T-helper 2 cell treated with Interferon-gamma antibody and Interleukin-4, amounts not matched to agents 5 μg/mL and 100 μg/mL, for 36 hours (primary cell): ENCODE results near the gene OXSR1.
"Not testable (repeated sequence)": the region's sequence is repeated elsewhere in the genome, so short reads cannot be mapped to it uniquely, and the experiment has no call there.

Source experiments
- DNase-seq: peaks from one replicate; pipeline ENCODE4 v3.0.0; 2021; ENCODE audit warnings: low spot score
- H3K27ac Mint-ChIP-seq: one replicate; pipeline ENCODE4 v1.8.0; 2021; ENCODE audit warnings: mild to moderate bottlenecking, mixed read lengths
- H3K27me3 Mint-ChIP-seq: one replicate; pipeline ENCODE4 v1.8.0; 2021; ENCODE audit warnings: low read depth, mixed read lengths
- H3K36me3 Mint-ChIP-seq: one replicate; pipeline ENCODE4 v1.8.0; 2021; ENCODE audit warnings: low read depth, mixed read lengths
- H3K4me1 Mint-ChIP-seq: one replicate; pipeline ENCODE4 v1.8.0; 2021; ENCODE audit warnings: low read depth, mixed read lengths
- H3K4me3 Mint-ChIP-seq: one replicate; pipeline ENCODE4 v1.8.0; 2022; ENCODE audit warnings: mild to moderate bottlenecking, moderate library complexity, mixed read lengths
- H3K9me3 Mint-ChIP-seq: one replicate; pipeline ENCODE4 v1.8.0; 2021; ENCODE audit warnings: mixed read lengths

The OXSR1 gene

DNA sequence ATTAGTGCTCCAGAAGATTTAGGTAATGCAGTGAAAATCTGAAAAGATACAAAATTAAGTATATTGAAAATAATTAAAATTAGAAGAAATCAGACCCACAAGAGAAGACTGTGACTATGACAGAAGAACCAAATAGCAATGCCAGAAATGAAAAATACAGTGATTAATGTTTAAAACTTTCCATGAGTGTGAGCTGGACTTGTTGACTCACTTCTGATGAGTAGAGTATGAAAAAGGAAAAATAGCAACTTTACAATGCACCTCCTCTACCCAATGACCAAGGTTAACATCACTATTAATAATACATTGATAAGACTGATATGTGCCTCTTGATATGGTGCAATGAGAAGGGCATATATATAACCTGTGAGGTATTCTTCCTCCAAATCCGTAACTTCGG is 60.9 kb downstream of the OXSR1 start:
- Mint-ChIP-seq H3K27ac (no peak overlapping the region), H3K27me3 (no peaks in the 10 kb centered on the region), H3K4me1 (peaks cover 3% of the 10 kb centered on the region), H3K4me3 (no peak overlapping the region), H3K9me3 (no peaks in the 10 kb centered on the region), H3K36me3 (peaks cover 52% of the 10 kb centered on the region)
- no peak for DNase-seq

DNA sequence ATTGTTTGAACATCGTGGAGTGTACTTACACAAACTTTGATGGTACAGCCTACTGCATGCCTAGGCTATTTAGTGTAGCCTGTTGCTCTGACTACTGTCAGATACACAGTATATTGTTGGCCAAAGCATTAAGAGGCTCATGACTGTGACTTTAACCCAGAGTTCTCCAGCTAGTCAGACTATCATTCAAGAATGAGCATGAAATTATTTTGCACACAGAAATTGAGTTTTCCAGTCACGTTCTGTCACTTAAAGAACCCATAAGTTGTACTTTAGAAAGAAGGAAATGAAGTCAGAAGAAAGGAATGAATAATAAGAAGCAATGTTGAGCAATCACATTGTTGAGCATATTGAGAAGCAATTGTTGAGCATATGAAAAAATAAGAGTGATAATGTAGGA is 62.7 kb downstream of the OXSR1 start:
- Mint-ChIP-seq H3K4me3 (no peak overlapping the region), H3K4me1 (peaks cover 5% of the 10 kb centered on the region), H3K27me3 (no peaks in the 10 kb centered on the region), H3K36me3 (peaks cover 52% of the 10 kb centered on the region), H3K27ac (no peak overlapping the region), H3K9me3 (no peaks in the 10 kb centered on the region)
- no peak for DNase-seq

GRCh38 chr3:38229036-38229435 is 63.7 kb downstream of the OXSR1 start:
- H3K27ac Mint-ChIP-seq, result no peak overlapping the region
- peaks cover 55% of the 10 kb centered on the region for H3K36me3 Mint-ChIP-seq
- H3K27me3 Mint-ChIP-seq, result no peaks in the 10 kb centered on the region
- peaks cover 6% of the 10 kb centered on the region for H3K4me1 Mint-ChIP-seq
- no peak overlapping the region for H3K4me3 Mint-ChIP-seq
- no peak for DNase-seq
- H3K9me3 Mint-ChIP-seq, result no peaks in the 10 kb centered on the region

- Mint-ChIP-seq H3K36me3 (peaks cover 66% of the 10 kb centered on the region), H3K4me1 (peaks cover 3% of the 10 kb centered on the region), H3K27ac (no peak overlapping the region), H3K4me3 (no peak overlapping the region), H3K9me3 (peaks cover 3% of the 10 kb centered on the region), H3K27me3 (no peaks in the 10 kb centered on the region)
- no peak for DNase-seq
Observed at GRCh38 chr3:38232701-38233100, 67.4 kb downstream of the OXSR1 start.

- Mint-ChIP-seq H3K27ac (no peak overlapping the region), H3K9me3 (peaks cover 18% of the 10 kb centered on the region), H3K4me3 (no peak overlapping the region), H3K27me3 (no peaks in the 10 kb centered on the region), H3K36me3 (peaks cover 80% of the 10 kb centered on the region), H3K4me1 (peaks cover 3% of the 10 kb centered on the region)
- DNase-seq, result no peak
Observed at GRCh38 chr3:38235466-38235865, 70.1 kb downstream of the OXSR1 start.

DNA sequence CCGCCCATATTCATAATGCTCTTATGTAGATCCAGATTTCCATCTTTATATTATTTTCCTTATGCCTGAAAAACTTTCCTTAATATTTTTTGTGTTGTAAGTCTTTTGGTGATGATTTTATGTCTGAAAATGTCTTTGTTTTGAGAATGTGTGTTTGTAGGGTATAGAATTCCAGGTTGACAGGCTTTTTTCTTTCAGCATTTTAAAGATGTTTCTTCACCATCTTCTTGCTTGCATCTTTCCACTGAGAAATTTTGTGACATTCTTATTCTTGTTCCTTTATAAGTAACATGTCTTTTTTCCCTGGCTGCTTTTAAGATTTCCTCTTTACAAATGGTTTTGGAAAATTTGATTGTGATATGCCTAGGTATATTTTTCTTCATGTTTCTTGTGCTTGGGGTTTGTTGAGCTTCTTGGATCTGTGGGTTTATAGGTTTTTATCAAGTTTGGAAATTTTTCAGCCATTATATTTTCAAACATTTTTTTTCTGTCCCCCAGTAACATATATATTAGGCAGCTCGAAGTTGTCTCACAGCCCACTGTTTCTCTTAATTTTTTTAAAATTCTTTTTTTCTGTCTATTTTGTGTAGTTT is 73.2 kb downstream of the OXSR1 start:
- Mint-ChIP-seq H3K9me3 (peaks cover 18% of the 10 kb centered on the region), H3K4me3 (no peak overlapping the region), H3K27me3 (no peaks in the 10 kb centered on the region), H3K36me3 (peaks cover 69% of the 10 kb centered on the region), H3K4me1 (no peaks in the 10 kb centered on the region), H3K27ac (no peak overlapping the region)
- DNase-seq, result no peak

DNA sequence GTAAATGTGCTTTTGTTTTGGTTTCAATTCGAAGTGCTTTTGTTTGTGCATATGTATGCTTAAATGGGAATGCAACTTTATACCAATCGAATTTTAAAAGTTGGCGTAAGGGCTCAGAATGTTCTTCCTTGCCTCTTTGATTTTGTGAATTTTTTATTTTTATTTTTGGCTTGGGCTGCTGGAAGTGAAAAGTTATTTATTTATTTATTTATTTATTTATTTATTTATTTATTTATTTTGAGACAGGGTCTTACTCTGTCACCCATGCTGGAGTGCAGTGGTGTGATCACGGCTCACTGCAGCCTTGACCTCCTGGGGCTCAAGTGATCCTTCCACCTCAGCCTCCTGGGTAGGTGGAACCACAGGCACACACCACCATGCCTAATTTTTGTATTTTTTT is 77.5 kb downstream of the OXSR1 start:
- Mint-ChIP-seq H3K36me3 (peaks cover 56% of the 10 kb centered on the region), H3K9me3 (peaks cover 13% of the 10 kb centered on the region)
- H3K27ac Mint-ChIP-seq, H3K27me3 Mint-ChIP-seq, H3K4me3 Mint-ChIP-seq, DNase-seq, H3K4me1 Mint-ChIP-seq: not testable (repeated sequence)

GRCh38 chr3:38245930-38246329 is 80.6 kb downstream of the OXSR1 start:
- Mint-ChIP-seq H3K9me3 (no peaks in the 10 kb centered on the region), H3K27ac (no peak overlapping the region), H3K27me3 (no peaks in the 10 kb centered on the region), H3K36me3 (peaks cover 37% of the 10 kb centered on the region), H3K4me3 (no peak overlapping the region), H3K4me1 (peaks cover 7% of the 10 kb centered on the region)
- DNase-seq, result no peak

- Mint-ChIP-seq H3K27me3 (no peaks in the 10 kb centered on the region), H3K9me3 (no peaks in the 10 kb centered on the region), H3K4me1 (peaks cover 7% of the 10 kb centered on the region), H3K27ac (no peak overlapping the region), H3K36me3 (peaks cover 48% of the 10 kb centered on the region), H3K4me3 (no peak overlapping the region)
- DNase-seq, result no peak
Observed at GRCh38 chr3:38247366-38248035, 82.2 kb downstream of the OXSR1 start.

- peaks cover 59% of the 10 kb centered on the region for H3K36me3 Mint-ChIP-seq
- H3K4me3 Mint-ChIP-seq, result no peak overlapping the region
- DNase-seq, result no peak
- no peaks in the 10 kb centered on the region for H3K27me3 Mint-ChIP-seq
- H3K27ac Mint-ChIP-seq, result no peak overlapping the region
- no peaks in the 10 kb centered on the region for H3K9me3 Mint-ChIP-seq
- peaks cover 10% of the 10 kb centered on the region for H3K4me1 Mint-ChIP-seq
Observed at GRCh38 chr3:38250198-38250597, 84.9 kb downstream of the OXSR1 start.

DNA sequence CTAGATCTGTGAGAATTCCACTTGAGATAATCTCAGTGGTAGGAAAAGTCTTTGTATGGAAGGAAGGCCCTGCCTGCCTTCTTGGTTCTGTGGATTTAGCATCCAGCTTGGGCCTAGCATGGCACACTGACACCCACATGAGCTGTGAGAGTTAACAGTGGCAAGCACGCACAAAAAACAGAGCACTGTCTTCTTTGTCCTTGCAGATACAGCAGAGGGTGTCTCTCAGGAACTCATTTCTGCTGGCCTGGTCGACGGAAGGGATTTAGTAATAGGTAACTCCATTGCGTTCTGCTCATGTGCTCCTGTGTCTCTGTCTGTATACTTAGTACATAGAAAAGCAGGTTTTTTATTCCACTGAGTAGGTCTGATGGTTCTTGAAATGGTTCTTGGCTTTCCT is 85.9 kb downstream of the OXSR1 start:
- no peaks in the 10 kb centered on the region for H3K27me3 Mint-ChIP-seq
- no peak for DNase-seq
- H3K27ac Mint-ChIP-seq, result no peak overlapping the region
- peaks cover 61% of the 10 kb centered on the region for H3K36me3 Mint-ChIP-seq
- H3K4me1 Mint-ChIP-seq, result peaks cover 12% of the 10 kb centered on the region
- no peaks in the 10 kb centered on the region for H3K9me3 Mint-ChIP-seq
- no peak overlapping the region for H3K4me3 Mint-ChIP-seq

- no peak overlapping the region for H3K27ac Mint-ChIP-seq
- no peak for DNase-seq
- peaks cover 53% of the 10 kb centered on the region for H3K36me3 Mint-ChIP-seq
- no peaks in the 10 kb centered on the region for H3K9me3 Mint-ChIP-seq
- H3K4me3 Mint-ChIP-seq, result no peak overlapping the region
- no peaks in the 10 kb centered on the region for H3K27me3 Mint-ChIP-seq
- H3K4me1 Mint-ChIP-seq, result peaks cover 15% of the 10 kb centered on the region
Observed at GRCh38 chr3:38253704-38254103, 88.4 kb downstream of the OXSR1 start.

GRCh38 chr3:38254872-38255271 is 89.5 kb downstream of the OXSR1 start:
- Mint-ChIP-seq H3K27ac (no peak overlapping the region), H3K36me3 (peaks cover 50% of the 10 kb centered on the region), H3K4me1 (peaks cover 19% of the 10 kb centered on the region), H3K9me3 (no peaks in the 10 kb centered on the region), H3K4me3 (no peak overlapping the region), H3K27me3 (no peaks in the 10 kb centered on the region)
- no peak for DNase-seq

DNA sequence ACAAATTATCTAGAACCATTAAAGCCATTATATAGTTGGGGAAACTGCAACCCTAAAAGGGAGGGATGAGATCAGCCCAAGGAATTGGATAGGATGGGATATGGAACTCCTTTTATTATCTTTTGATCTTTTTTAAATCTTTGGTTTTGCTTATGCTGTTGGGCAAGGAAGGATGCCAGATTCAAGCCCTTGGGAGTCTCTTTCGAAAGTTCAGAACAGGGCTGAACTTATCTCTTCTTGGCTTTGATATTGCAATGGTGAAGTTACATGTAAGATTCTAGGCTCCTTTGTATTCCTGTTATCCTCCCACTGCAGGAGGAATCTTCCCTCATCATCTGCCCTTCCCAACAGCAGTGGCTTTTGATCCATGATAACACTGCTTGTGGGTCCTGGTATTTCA is 90.3 kb downstream of the OXSR1 start:
- H3K27ac Mint-ChIP-seq, result no peak overlapping the region
- DNase-seq, result no peak

GRCh38 chr3:38257583-38257982 is 92.2 kb downstream of the OXSR1 start:
- Mint-ChIP-seq H3K27me3 (no peaks in the 10 kb centered on the region), H3K4me3 (no peak overlapping the region), H3K4me1 (peaks cover 25% of the 10 kb centered on the region)

More for the DNA sequence above, 90.3 kb downstream of the OXSR1 start:
- H3K9me3 Mint-ChIP-seq, result no peaks in the 10 kb centered on the region
- no peak overlapping the region for H3K4me3 Mint-ChIP-seq
- H3K27me3 Mint-ChIP-seq, result no peaks in the 10 kb centered on the region
- peaks cover 25% of the 10 kb centered on the region for H3K4me1 Mint-ChIP-seq
- H3K36me3 Mint-ChIP-seq, result peaks cover 54% of the 10 kb centered on the region

More at GRCh38 chr3:38257583-38257982, 92.2 kb downstream of the OXSR1 start:
- peak overlapping the region; percentile 10 for H3K27ac Mint-ChIP-seq
- no peaks in the 10 kb centered on the region for H3K9me3 Mint-ChIP-seq
- peaks cover 40% of the 10 kb centered on the region for H3K36me3 Mint-ChIP-seq
- DNase-seq, result no peak
